ENCODE results near the gene RCC1.

Gene RCC1

DNA sequence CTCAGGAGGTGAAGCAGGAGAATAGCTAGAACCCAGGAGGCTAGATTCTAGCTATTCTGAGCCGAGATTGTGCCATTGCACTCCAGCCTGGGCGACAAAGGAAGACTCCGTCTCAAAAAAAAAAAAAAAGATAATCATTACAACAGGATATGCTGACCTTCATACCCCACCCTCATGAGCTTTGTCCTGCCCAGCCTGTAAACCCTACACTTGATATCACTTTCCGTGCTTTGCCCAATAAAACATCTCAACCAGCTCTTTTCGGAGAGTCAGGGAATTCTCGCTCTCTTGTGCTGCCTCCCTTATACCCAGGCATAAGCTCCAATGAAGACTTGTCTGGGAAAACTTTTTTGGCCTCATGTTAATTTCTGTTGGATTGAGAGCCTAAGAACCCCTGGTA, 45.5 kb downstream of the RCC1 start:
- H3K9ac ChIP-seq (ENCODE audit: low read length): no peak overlapping the region
- H2AFZ ChIP-seq (ENCODE audit: low read depth, low read length): no peak overlapping the region
- H3K27ac ChIP-seq (ENCODE audit: low read length): no peak overlapping the region
- TF ChIP-seq, protein P1, sequence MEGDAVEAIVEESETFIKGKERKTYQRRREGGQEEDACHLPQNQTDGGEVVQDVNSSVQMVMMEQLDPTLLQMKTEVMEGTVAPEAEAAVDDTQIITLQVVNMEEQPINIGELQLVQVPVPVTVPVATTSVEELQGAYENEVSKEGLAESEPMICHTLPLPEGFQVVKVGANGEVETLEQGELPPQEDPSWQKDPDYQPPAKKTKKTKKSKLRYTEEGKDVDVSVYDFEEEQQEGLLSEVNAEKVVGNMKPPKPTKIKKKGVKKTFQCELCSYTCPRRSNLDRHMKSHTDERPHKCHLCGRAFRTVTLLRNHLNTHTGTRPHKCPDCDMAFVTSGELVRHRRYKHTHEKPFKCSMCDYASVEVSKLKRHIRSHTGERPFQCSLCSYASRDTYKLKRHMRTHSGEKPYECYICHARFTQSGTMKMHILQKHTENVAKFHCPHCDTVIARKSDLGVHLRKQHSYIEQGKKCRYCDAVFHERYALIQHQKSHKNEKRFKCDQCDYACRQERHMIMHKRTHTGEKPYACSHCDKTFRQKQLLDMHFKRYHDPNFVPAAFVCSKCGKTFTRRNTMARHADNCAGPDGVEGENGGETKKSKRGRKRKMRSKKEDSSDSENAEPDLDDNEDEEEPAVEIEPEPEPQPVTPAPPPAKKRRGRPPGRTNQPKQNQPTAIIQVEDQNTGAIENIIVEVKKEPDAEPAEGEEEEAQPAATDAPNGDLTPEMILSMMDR (IDR thresholded peaks at IDR 0.05; ENCODE audit: low read depth, low read length): no peak
- no peak for TF ChIP-seq EZH2phosphoT487 (IDR thresholded peaks at IDR 0.05; ENCODE audit: low read depth)
- H3K4me1 ChIP-seq (ENCODE audit: low read length): peaks cover 3% of the 10 kb centered on the region; the same call in 1 of the 2 replicates
- no peaks in the 10 kb centered on the region for H4K20me1 ChIP-seq (ENCODE audit: insufficient read depth, low read length)
- H3K27me3 ChIP-seq (ENCODE audit: low read depth, low read length): no peaks in the 10 kb centered on the region
- H3K79me2 ChIP-seq (ENCODE audit: low read length): peaks cover 7% of the 10 kb centered on the region
- no peaks in the 10 kb centered on the region for H3K9me3 ChIP-seq (ENCODE audit: insufficient read depth, low read length)
- no peak overlapping the region for H3K4me3 ChIP-seq (ENCODE audit: low read length)
- no peak overlapping the region for H3K4me2 ChIP-seq (ENCODE audit: low read length)
- no peaks in the 10 kb centered on the region for H3K36me3 ChIP-seq (replicated peaks; ENCODE audit: low read depth, low read length)

DNA sequence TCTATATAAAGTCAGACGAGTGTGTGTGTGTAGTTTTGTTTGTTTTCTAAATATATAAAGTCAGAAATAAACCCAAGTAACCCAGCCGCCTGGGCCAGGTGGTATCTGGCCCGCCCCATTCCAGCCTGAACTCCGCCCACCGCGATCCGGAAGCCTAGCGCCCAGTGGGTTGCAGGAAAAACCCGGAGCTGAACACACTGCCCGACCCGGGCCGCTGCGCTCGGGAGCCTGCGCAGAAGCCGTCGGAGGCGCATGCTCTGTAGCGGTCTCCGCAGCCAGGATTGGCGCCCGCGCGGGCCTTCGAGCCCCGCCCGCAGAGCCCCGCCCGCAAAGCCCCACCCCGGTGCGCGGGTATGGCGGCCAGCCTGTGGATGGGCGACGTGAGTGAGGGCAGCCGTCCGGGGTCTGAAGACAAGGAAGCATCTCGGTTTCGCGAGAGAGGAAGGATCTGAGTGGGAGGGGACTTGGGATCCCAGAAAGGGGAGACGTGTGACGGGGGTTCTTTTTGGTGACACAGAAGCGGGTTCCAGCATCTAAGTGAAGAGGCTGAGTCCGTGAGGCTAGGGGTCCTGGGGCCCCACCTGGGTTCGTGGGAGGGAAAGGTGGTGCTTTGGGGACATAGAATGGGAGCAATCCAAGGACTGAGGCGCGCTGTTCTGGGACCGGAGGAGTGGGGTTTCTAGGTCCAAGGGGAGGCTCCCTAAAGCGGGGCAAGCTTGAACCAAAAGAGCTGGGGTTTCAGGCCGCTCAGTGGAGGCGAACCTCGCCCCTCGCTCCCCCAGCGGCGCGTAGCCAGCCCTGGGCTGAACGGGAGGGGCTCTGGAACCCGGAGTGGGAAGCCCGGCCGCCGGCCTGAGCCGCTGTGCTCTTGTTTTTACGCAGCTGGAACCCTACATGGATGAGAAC, 47.2 kb downstream of the RCC1 start, which contains the start of gene TRNAU1AP:
Gene TRNAU1AP (plus strand): TSS at position 328 of the 906 bp plus-strand sequence. CDS start 26 bp downstream, at position 354.
- H3K36me3 ChIP-seq (replicated peaks; ENCODE audit: low read depth, low read length): no peaks in the 10 kb centered on the region
- peak within 1 kb of the TSS; percentile 92 for H2AFZ ChIP-seq (ENCODE audit: low read depth, low read length)
- H3K4me1 ChIP-seq (ENCODE audit: low read length): peaks cover 3% of the 10 kb centered on the region; the same call in 1 of the 2 replicates
- TF ChIP-seq, protein P1 (IDR thresholded peaks at IDR 0.05; ENCODE audit: low read depth, low read length): no peak
- no peak for TF ChIP-seq EZH2phosphoT487 (IDR thresholded peaks at IDR 0.05; ENCODE audit: low read depth)
- H4K20me1 ChIP-seq (ENCODE audit: insufficient read depth, low read length): no peaks in the 10 kb centered on the region
- no peaks in the 10 kb centered on the region for H3K9me3 ChIP-seq (ENCODE audit: insufficient read depth, low read length)
- no peaks in the 10 kb centered on the region for H3K27me3 ChIP-seq (ENCODE audit: low read depth, low read length)
- peak within 1 kb of the TSS; percentile 99 for H3K4me3 ChIP-seq (ENCODE audit: low read length)
- H3K79me2 ChIP-seq (ENCODE audit: low read length): peaks cover 7% of the 10 kb centered on the region
- H3K9ac ChIP-seq (ENCODE audit: low read length): peak within 1 kb of the TSS; percentile 96
- H3K27ac ChIP-seq (ENCODE audit: low read length): peak within 1 kb of the TSS; percentile 66
- H3K4me2 ChIP-seq (ENCODE audit: low read length): peak within 1 kb of the TSS; percentile 94

DNA sequence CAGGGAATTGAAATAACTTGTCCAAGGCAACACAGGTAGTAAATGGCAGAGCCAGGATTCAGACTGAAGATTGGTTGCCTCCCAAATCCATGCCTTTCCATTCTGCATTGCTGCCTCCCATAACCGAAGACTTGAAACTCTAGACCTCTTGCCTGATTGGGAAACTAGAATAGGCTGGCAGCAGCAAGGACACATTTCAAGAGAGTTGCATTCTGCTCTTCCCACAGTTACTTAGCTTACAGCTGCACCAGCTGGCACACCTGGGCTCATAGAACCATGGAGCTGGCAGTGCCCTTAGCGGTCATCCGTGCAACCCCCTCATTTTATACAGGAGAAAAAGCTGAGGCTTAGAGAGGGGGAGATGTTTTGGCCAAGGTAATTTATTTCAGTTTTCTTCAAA, 55.0 kb downstream of the RCC1 start:
- Histone ChIP-seq H3K27me3 (ENCODE audit: low read depth, low read length) (no peaks in the 10 kb centered on the region), H3K27ac (ENCODE audit: low read length) (no peak overlapping the region), H3K9me3 (ENCODE audit: insufficient read depth, low read length) (no peaks in the 10 kb centered on the region), H3K4me3 (ENCODE audit: low read length) (no peak overlapping the region), H3K4me1 (ENCODE audit: low read length) (no peaks in the 10 kb centered on the region), H3K79me2 (ENCODE audit: low read length) (no peaks in the 10 kb centered on the region), H4K20me1 (ENCODE audit: insufficient read depth, low read length) (no peaks in the 10 kb centered on the region), H3K4me2 (ENCODE audit: low read length) (no peak overlapping the region), H3K9ac (ENCODE audit: low read length) (no peak overlapping the region), H3K36me3 (replicated peaks; ENCODE audit: low read depth, low read length) (peaks cover 8% of the 10 kb centered on the region), H2AFZ (ENCODE audit: low read depth, low read length) (no peak overlapping the region)
- TF ChIP-seq EZH2phosphoT487 (IDR thresholded peaks at IDR 0.05; ENCODE audit: low read depth): no peak
- TF ChIP-seq, protein P1 (IDR thresholded peaks at IDR 0.05; ENCODE audit: low read depth, low read length): no peak

DNA sequence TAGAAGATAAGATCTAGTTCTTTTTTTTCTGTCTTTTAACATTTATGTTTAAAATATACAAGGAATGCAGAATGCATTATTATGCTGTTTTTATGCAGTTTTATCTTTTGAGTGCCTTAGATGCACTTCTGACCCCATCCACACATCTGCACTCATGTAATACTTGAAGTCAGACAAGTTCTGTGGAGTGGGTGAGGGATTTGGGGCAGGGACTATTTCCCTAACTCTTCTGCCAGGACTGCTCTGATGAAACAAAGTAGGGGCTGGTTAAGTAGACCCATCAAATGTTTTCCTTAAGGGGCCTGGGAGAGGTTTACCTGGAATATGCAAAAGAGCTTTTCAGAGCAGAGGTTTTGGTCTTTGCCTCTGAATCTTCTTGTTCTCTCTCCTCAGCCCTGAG, 58.5 kb downstream of the RCC1 start:
- H3K4me3 ChIP-seq (ENCODE audit: low read length): no peak overlapping the region

More for the DNA sequence above, 58.5 kb downstream of the RCC1 start:
- H3K9ac ChIP-seq (ENCODE audit: low read length): no peak overlapping the region
- TF ChIP-seq, protein P1 (IDR thresholded peaks at IDR 0.05; ENCODE audit: low read depth, low read length): no peak
- TF ChIP-seq EZH2phosphoT487 (IDR thresholded peaks at IDR 0.05; ENCODE audit: low read depth): no peak
- H3K4me2 ChIP-seq (ENCODE audit: low read length): no peak overlapping the region
- no peak overlapping the region for H2AFZ ChIP-seq (ENCODE audit: low read depth, low read length)
- H3K79me2 ChIP-seq (ENCODE audit: low read length): no peaks in the 10 kb centered on the region
- peaks cover 10% of the 10 kb centered on the region for H3K36me3 ChIP-seq (replicated peaks; ENCODE audit: low read depth, low read length)
- no peaks in the 10 kb centered on the region for H4K20me1 ChIP-seq (ENCODE audit: insufficient read depth, low read length)
- H3K4me1 ChIP-seq (ENCODE audit: low read length): no peaks in the 10 kb centered on the region
- no peaks in the 10 kb centered on the region for H3K27me3 ChIP-seq (ENCODE audit: low read depth, low read length)
- no peak overlapping the region for H3K27ac ChIP-seq (ENCODE audit: low read length)
- no peaks in the 10 kb centered on the region for H3K9me3 ChIP-seq (ENCODE audit: insufficient read depth, low read length)
